Ovary (tissue), 9 donors: ENCODE measurements around the gene FGFBP1. TPM values are rescaled to one million over a fixed set of nuclear protein-coding genes. Genes with fewer than 3 reads are reported as not detected.
A peak's percentile ranks its signal among the peaks of the same experiment; 100 is the strongest.
"Not testable (repeated sequence)": the region's sequence is repeated elsewhere in the genome, so short reads cannot be mapped to it uniquely, and the experiment has no call there.

ENCODE experiments used
- DNase-seq, 5 donors: peaks; one replicate each; pipeline ENCODE4 v3.0.0-alpha.2; 2019 to 2020
- H3K27ac ChIP-seq, 2 donors: fragments of 200-600 bp; one replicate each; pipeline versions ENCODE4 v1.5.1 to v1.8.0; 2019 to 2022
- H3K27me3 ChIP-seq: fragments of 200-600 bp; one replicate; pipeline ENCODE4 v1.8.0; 2022
- H3K36me3 ChIP-seq: fragments of 200-600 bp; sonication (generic); one replicate; pipeline ENCODE4 v1.5.1; 2019
- H3K4me1 ChIP-seq: one replicate; pipeline ENCODE4 v1.8.1; 2013; ENCODE audit warnings: mild to moderate bottlenecking, moderate library complexity; ENCODE audit not compliant: insufficient read depth
- H3K4me3 ChIP-seq: fragments of 200-600 bp; sonication (generic); one replicate; pipeline ENCODE4 v1.5.1; 2017
- H3K9me3 ChIP-seq, 2 donors: fragments of 200-600 bp in 1 of 2; sonication (generic) in 1 of 2; one replicate each; pipeline versions ENCODE4 v1.5.1 to v1.8.1; 2013 to 2019; ENCODE audit warnings: mild to moderate bottlenecking in 1 of 2, moderate library complexity in 1 of 2
- CTCF ChIP-seq, 3 donors: fragments of 450-650 bp in 2 of 3; fragments of 200-600 bp in 1 of 3; IDR thresholded peaks; one replicate each; pipeline versions ENCODE4 v1.5.1 to v1.8.0; 2016 to 2022; ENCODE audit warnings: antibody characterized with exemption in 3 of 3, mild to moderate bottlenecking in 1 of 3
- EP300 ChIP-seq: sonication (generic); formaldehyde crosslinking; IDR thresholded peaks from one replicate; pipeline ENCODE4 v1.6.1; 2017; ENCODE audit warnings: antibody characterized with exemption
- POLR2A ChIP-seq: fragments of 450-650 bp; IDR thresholded peaks from one replicate; pipeline ENCODE4 v1.6.1; 2017; ENCODE audit warnings: antibody characterized with exemption, mild to moderate bottlenecking, moderate library complexity
- WGBS, 3 donors: extraction: QIAGEN DNeasy Blood & Tissue Kit in 1 of 3; methylation state at CpG; one replicate each; pipeline versions ENCODE4 v1.1.5 to v1.1.7; 2013 to 2017; 5-methylcytosine and 5-hydroxymethylcytosine counted together
- intact Hi-C, 4 donors: fragments of 100-400 bp; cut with DNase I; formaldehyde crosslinking; loops; one replicate each; pipeline versions ENCODE4 v1.11.0 to v1.15.1; 2022 to 2023
- polyA plus RNA-seq, 2 donors: library from polyadenylated mRNA; stranded (reverse); fragments of 200-250 nt in 1 of 2; fragments of 350-450 nt in 1 of 2; fragmentation: Illumina TruSeq in 1 of 2; extraction: RNeasy Lipid Tissue Mini Kit (QIAGEN cat#74804) in 1 of 2; gene quantifications; one replicate each; pipeline ENCODE4 v1.2.3, GENCODE V29; 2013 to 2014
- total RNA-seq, 7 donors: library from RNA; depleted of rRNA in 2 of 7; stranded (reverse); fragments of >200 nt in 2 of 7; fragmentation: NEBNext Ultra II Directional in 3 of 7; extraction: Animal tissue kit (Norgen Biotek cat#: 25700) in 3 of 7; gene quantifications; one replicate each; pipeline versions ENCODE4 v1.1.0 to v1.2.4, GENCODE V29; 2016 to 2023
- donor health status: DM: no; HTN: no; CAD: no; lungs with moderate emphysema.
- donor health status: DM: no; HTN: no; CAD: no.
- donor health status: Bipolar disorder and iron deficiency.
- donor health status: DM: yes; HTN: yes; CAD: no.
- donor health status: DM: no; HTN: no; CAD: no.
- donor health status: DM: yes; HTN: yes; CAD: no.

The FGFBP1 gene
- total and polyA plus RNA-seq, 9 donors, result 0.36 to 1.4 TPM; not detected in 7

- Histone ChIP-seq H3K4me1 (no peaks in the 10 kb centered on the region), H3K36me3 (no peaks in the 10 kb centered on the region), H3K4me3 (no peak overlapping the region), H3K9me3 (no peaks in the 10 kb centered on the region), H3K27me3 (no peaks in the 10 kb centered on the region), H3K27ac (no peak overlapping the region)
- 47 to 60% (median 51%) methylated on average over 4 of the region's 4 CpGs for WGBS, 3 donors
- TF ChIP-seq CTCF (IDR thresholded peaks at IDR 0.05) (no peak), EP300 (no peak), POLR2A (no peak)
- DNase-seq, result peak in 2 of 5 donors; percentile 21 to 37
- intact Hi-C loops, result no loop called here
Measured at GRCh38 chr4:15920723-15921591, 17.6 kb downstream of the FGFBP1 start.

GRCh38 chr4:15918484-15919129 is 19.9 kb downstream of the FGFBP1 start:
- Histone ChIP-seq H3K4me3 (no peak overlapping the region), H3K9me3 (no peaks in the 10 kb centered on the region), H3K36me3 (no peaks in the 10 kb centered on the region), H3K27ac (no peak overlapping the region), H3K4me1 (no peaks in the 10 kb centered on the region), H3K27me3 (no peaks in the 10 kb centered on the region)
- intact Hi-C loops, result no loop called here
- TF ChIP-seq EP300 (no peak), POLR2A (no peak), CTCF (IDR thresholded peaks at IDR 0.05) (no peak)
- WGBS, 3 donors, result 36 to 65% (median 59%) methylated on average over 4 of the region's 4 CpGs
- no peak for DNase-seq

GRCh38 chr4:15917297-15917696 is 21.2 kb downstream of the FGFBP1 start:
- H3K9me3 ChIP-seq, result no peaks in the 10 kb centered on the region

GRCh38 chr4:15916358-15916757 is 22.2 kb downstream of the FGFBP1 start:
- H3K4me1 ChIP-seq, H3K36me3 ChIP-seq, H3K27ac ChIP-seq, intact Hi-C loops, H3K27me3 ChIP-seq, H3K4me3 ChIP-seq, DNase-seq, H3K9me3 ChIP-seq: not testable (repeated sequence)
- WGBS, 3 donors, result 95 to 99% (median 96%) methylated on average over 9 of the region's 9 CpGs

More at GRCh38 chr4:15917297-15917696, 21.2 kb downstream of the FGFBP1 start:
- intact Hi-C loops, result no loop called here
- no peak for TF ChIP-seq CTCF (IDR thresholded peaks at IDR 0.05)
- TF ChIP-seq EP300, result no peak
- no peak for TF ChIP-seq POLR2A
- Histone ChIP-seq H3K27me3 (no peaks in the 10 kb centered on the region), H3K4me1 (no peaks in the 10 kb centered on the region), H3K4me3 (no peak overlapping the region), H3K27ac (no peak overlapping the region), H3K36me3 (no peaks in the 10 kb centered on the region)
- WGBS, 3 donors, result 69 to 93% (median 88%) methylated on average over 2 of the region's 2 CpGs
- DNase-seq, result no peak

GRCh38 chr4:15914736-15915135 is 23.8 kb downstream of the FGFBP1 start:
- intact Hi-C loops, result no loop called here
- H3K27ac ChIP-seq, result no peak overlapping the region
- H3K9me3 ChIP-seq, result no peaks in the 10 kb centered on the region
- 86 to 92% (median 88%) methylated on average over 2 of the region's 2 CpGs for WGBS, 3 donors
- H3K36me3 ChIP-seq, result no peaks in the 10 kb centered on the region
- no peaks in the 10 kb centered on the region for H3K4me1 ChIP-seq
- TF ChIP-seq POLR2A, result no peak
- no peak for TF ChIP-seq EP300
- no peak for TF ChIP-seq CTCF (IDR thresholded peaks at IDR 0.05)
- H3K4me3 ChIP-seq, result no peak overlapping the region
- no peak for DNase-seq
- no peaks in the 10 kb centered on the region for H3K27me3 ChIP-seq
